Gastroesophageal sphincter (tissue), 2 donors: ENCODE measurements around the gene KCND2.

Experiments used
- POLR2A ChIP-seq, 2 donors: fragments of 450-650 bp; IDR thresholded peaks; one replicate each; pipeline ENCODE4 v1.6.1; 2017; ENCODE audit warnings: antibody characterized with exemption in 2 of 2, mild to moderate bottlenecking in 2 of 2, moderate library complexity in 1 of 2
- POLR2AphosphoS5 ChIP-seq: sonication (generic); formaldehyde crosslinking; IDR thresholded peaks from one replicate; pipeline ENCODE4 v1.6.1; 2017; ENCODE audit warnings: antibody characterized with exemption

DNA sequence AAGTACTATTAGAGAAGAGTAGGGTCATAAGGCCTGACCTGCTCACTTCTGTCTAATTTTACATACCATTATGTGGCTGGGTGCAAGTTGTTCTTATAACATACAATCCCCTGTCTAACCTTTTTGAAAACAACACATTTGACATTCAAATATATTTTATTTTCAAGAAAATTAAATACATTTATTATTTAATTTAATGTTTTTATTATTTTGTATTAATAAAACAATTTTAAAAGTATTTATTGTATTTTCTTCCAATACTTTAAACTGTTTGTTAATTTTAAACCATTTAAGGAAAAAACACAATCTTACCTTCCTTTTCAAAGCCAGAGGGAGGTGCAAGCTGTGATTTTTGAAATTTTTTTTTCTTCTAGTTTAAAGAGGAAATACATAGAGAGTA, 232.8 kb downstream of the KCND2 start:
- no peak for TF ChIP-seq POLR2AphosphoS5
- TF ChIP-seq POLR2A (IDR thresholded peaks at IDR 0.05), result no peak
